SJSA1 (cell line): ENCODE data around the gene BACH2. TPM values are rescaled to one million over a fixed set of nuclear protein-coding genes. Genes with fewer than 3 reads are reported as not detected.

Experiments used
- DNase-seq, 2 experiments: peaks; one replicate each; pipeline ENCODE4 v3.0.0-alpha.2; 2015 to 2020; ENCODE audit warnings: low spot score in 2 of 2, low read depth in 1 of 2
- H3K27ac ChIP-seq: fragments of 250-450 bp; sonication (Bioruptor Pico); 2 replicates; pipeline ENCODE4 v1.5.1; 2020; ENCODE audit warnings: mild to moderate bottlenecking, moderate library complexity
- H3K27me3 ChIP-seq: fragments of 250-450 bp; sonication (Bioruptor Pico); replicated peaks from 2 replicates; pipeline ENCODE4 v1.5.1; 2020; ENCODE audit warnings: mild to moderate bottlenecking, moderate library complexity
- H3K36me3 ChIP-seq: fragments of 250-450 bp; sonication (Bioruptor Pico); 2 replicates; pipeline ENCODE4 v1.5.1; 2020; ENCODE audit warnings: mild to moderate bottlenecking
- H3K4me1 ChIP-seq: fragments of 250-450 bp; sonication (Bioruptor Pico); replicated peaks from 2 replicates; pipeline ENCODE4 v1.6.1; 2021; ENCODE audit warnings: mild to moderate bottlenecking
- H3K4me3 ChIP-seq: fragments of 250-450 bp; sonication (Bioruptor Pico); 2 replicates; pipeline ENCODE4 v1.5.1; 2020; ENCODE audit warnings: mild to moderate bottlenecking
- H3K9me3 ChIP-seq: fragments of 250-450 bp; sonication (Bioruptor Pico); replicated peaks from 2 replicates; pipeline ENCODE4 v1.5.1; 2020; ENCODE audit warnings: mild to moderate bottlenecking
- total RNA-seq: library from RNA; depleted of rRNA; stranded (reverse); fragments of >200 nt; shearing (Covaris generic); gene quantifications from 2 replicates; pipeline ENCODE4 v1.2.3, GENCODE V29; 2014

Gene BACH2
- total RNA-seq, 1 experiment from 2014 or later, result 1.3 TPM

- no peaks in the 10 kb centered on the region for H3K9me3 ChIP-seq
- H3K4me1 ChIP-seq, result no peaks in the 10 kb centered on the region; the same call in 1 of the 2 replicates
- no peaks in the 10 kb centered on the region for H3K27me3 ChIP-seq
- no peak overlapping the region for H3K4me3 ChIP-seq
- H3K27ac ChIP-seq, result no peak overlapping the region
- DNase-seq, result no peak
- no peaks in the 10 kb centered on the region for H3K36me3 ChIP-seq
Measured at GRCh38 chr6:90261801-90262200, 34.8 kb downstream of the BACH2 start.

DNA sequence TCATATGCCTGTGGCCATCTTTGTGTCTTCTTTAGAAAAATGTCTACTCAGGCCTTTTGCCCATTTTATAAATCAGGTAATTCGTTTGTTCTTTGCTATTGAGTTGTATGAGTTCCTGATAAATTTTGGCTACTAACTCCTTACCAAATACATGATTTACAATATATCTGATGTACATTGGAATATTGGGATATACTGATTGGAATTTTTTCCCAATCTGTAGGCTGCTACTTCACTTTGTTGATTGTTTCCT, 39.2 kb downstream of the BACH2 start:
- Histone ChIP-seq H3K27ac (no peak overlapping the region), H3K36me3 (no peaks in the 10 kb centered on the region), H3K27me3 (no peaks in the 10 kb centered on the region), H3K4me3 (no peak overlapping the region), H3K4me1 (no peaks in the 10 kb centered on the region), H3K9me3 (no peaks in the 10 kb centered on the region)
- no peak for DNase-seq

DNA sequence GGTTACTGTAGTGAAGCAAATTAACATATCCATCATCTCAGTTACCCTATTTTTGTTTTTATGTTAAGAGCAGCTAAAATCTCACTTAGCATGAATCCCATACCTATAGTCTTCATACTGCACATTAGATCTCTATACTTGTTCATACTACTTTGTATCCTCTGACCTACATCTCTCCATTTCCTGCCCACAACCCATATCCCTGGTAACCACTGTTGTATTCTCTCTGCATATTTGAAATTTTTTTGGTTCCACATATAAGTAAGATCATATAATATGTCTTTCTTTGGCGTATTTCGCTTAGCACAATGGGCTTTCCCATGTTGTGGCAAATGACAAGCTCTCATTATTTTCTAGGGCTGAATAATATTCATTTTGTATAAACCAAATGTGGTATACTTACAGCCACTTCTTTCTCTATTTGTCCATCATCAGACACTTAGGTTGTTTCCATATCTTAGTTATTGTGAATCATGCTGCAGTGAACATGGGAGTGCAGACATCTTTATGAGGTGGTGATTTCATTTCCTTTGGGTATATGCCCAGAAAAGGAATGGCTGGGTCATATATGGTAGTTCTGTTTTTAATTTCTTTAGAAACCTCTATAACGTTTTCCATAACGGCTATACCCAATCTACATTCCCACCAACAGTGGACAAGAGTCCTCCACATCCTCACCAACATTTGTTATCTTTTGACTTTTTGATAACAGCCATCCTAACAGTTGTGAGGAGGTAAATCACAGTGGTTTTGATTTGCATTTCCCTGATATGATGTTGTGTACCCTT, 39.8 kb downstream of the BACH2 start:
- H3K9me3 ChIP-seq, result no peaks in the 10 kb centered on the region
- H3K36me3 ChIP-seq, result no peaks in the 10 kb centered on the region
- no peak overlapping the region for H3K27ac ChIP-seq
- H3K27me3 ChIP-seq, result no peaks in the 10 kb centered on the region
- H3K4me1 ChIP-seq, result no peaks in the 10 kb centered on the region
- no peak overlapping the region for H3K4me3 ChIP-seq
- no peak for DNase-seq

GRCh38 chr6:90253631-90254030, 43.0 kb downstream of the BACH2 start:
- no peak for DNase-seq
- Histone ChIP-seq H3K27me3 (no peaks in the 10 kb centered on the region), H3K9me3 (no peaks in the 10 kb centered on the region), H3K27ac (no peak overlapping the region), H3K36me3 (no peaks in the 10 kb centered on the region), H3K4me3 (no peak overlapping the region), H3K4me1 (no peaks in the 10 kb centered on the region)

- Histone ChIP-seq H3K4me3 (no peak overlapping the region), H3K36me3 (no peaks in the 10 kb centered on the region), H3K4me1 (no peaks in the 10 kb centered on the region), H3K27me3 (no peaks in the 10 kb centered on the region), H3K9me3 (no peaks in the 10 kb centered on the region), H3K27ac (no peak overlapping the region)
- no peak for DNase-seq
Measured at GRCh38 chr6:90251295-90251992, 45.2 kb downstream of the BACH2 start.

DNA sequence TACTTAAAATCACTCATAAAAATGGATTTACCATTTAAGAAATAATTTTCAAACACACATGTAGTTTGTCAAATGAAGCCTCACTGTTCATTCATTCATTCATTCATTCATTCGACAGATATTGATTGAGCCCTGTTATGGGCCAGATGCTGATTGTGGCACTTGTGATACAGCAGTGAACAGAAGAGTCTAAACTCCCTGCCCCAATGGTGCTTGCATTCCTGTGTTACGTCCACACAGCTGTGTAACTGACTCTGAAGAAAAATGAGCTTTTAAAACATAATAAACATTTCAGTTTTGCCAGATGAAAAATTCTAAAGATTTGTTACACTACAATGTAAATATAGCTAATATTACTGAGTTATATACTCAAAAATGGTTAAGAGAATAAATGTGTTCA, 46.2 kb downstream of the BACH2 start:
- no peak for DNase-seq
- Histone ChIP-seq H3K36me3 (no peaks in the 10 kb centered on the region), H3K9me3 (no peaks in the 10 kb centered on the region)

GRCh38 chr6:90249458-90249857, 47.2 kb downstream of the BACH2 start:
- H3K27ac ChIP-seq, result no peak overlapping the region
- no peaks in the 10 kb centered on the region for H3K4me1 ChIP-seq
- no peaks in the 10 kb centered on the region for H3K36me3 ChIP-seq
- no peak overlapping the region for H3K4me3 ChIP-seq
- no peaks in the 10 kb centered on the region for H3K9me3 ChIP-seq
- H3K27me3 ChIP-seq, result no peaks in the 10 kb centered on the region
- DNase-seq, result no peak

More for the DNA sequence above, 46.2 kb downstream of the BACH2 start:
- H3K4me3 ChIP-seq, result no peak overlapping the region
- no peak overlapping the region for H3K27ac ChIP-seq
- H3K4me1 ChIP-seq, result no peaks in the 10 kb centered on the region
- H3K27me3 ChIP-seq, result no peaks in the 10 kb centered on the region

DNA sequence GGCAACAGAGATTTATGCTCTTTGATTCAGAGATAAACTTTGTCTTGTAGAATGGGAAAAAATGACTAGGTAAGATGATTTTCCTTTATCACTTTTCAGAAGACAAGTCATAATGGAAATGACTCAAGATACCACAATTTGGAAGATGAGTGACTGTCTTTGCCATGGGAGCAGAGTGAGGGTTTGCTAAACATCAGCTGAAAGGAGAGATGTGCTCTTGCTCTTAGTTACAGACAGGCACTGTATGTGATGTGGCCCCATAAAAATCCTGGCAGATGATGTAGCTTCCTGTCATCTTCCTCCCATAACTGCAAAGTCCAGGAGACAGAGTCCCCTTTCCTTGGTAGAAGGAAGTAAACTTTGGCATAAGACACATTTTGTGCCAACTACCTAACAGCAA, 47.6 kb downstream of the BACH2 start:
- no peaks in the 10 kb centered on the region for H3K36me3 ChIP-seq
- no peak for DNase-seq
- no peak overlapping the region for H3K27ac ChIP-seq
- no peaks in the 10 kb centered on the region for H3K9me3 ChIP-seq
- no peaks in the 10 kb centered on the region for H3K27me3 ChIP-seq
- H3K4me3 ChIP-seq, result no peak overlapping the region
- H3K4me1 ChIP-seq, result no peaks in the 10 kb centered on the region

DNA sequence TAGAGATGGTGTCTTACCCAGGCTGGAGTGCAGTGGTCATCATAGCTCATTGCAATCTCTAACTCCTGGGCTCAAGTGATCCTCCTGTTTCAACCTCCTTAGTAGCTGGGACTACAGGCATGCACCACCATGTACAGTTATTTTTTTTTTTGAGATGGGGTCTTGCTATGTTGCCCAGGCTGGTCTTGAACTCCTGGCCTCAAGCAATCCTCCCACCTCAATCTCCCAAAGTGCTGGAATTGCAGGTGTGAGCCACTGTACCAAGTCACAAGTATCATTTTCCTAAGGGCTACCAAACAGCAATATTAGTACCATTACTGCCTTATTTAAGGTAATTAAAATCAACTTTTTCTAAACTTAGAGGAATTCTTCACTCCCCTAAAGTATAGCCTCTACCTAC, 49.4 kb downstream of the BACH2 start:
- Histone ChIP-seq H3K4me1 (no peaks in the 10 kb centered on the region), H3K9me3 (no peaks in the 10 kb centered on the region), H3K36me3 (no peaks in the 10 kb centered on the region), H3K27ac (no peak overlapping the region), H3K27me3 (no peaks in the 10 kb centered on the region), H3K4me3 (no peak overlapping the region)
- DNase-seq, result no peak

GRCh38 chr6:90241229-90241880, 55.3 kb downstream of the BACH2 start:
- Histone ChIP-seq H3K9me3 (no peaks in the 10 kb centered on the region), H3K36me3 (no peaks in the 10 kb centered on the region), H3K27me3 (no peaks in the 10 kb centered on the region), H3K27ac (no peak overlapping the region), H3K4me3 (no peak overlapping the region), H3K4me1 (no peaks in the 10 kb centered on the region)
- no peak for DNase-seq

DNA sequence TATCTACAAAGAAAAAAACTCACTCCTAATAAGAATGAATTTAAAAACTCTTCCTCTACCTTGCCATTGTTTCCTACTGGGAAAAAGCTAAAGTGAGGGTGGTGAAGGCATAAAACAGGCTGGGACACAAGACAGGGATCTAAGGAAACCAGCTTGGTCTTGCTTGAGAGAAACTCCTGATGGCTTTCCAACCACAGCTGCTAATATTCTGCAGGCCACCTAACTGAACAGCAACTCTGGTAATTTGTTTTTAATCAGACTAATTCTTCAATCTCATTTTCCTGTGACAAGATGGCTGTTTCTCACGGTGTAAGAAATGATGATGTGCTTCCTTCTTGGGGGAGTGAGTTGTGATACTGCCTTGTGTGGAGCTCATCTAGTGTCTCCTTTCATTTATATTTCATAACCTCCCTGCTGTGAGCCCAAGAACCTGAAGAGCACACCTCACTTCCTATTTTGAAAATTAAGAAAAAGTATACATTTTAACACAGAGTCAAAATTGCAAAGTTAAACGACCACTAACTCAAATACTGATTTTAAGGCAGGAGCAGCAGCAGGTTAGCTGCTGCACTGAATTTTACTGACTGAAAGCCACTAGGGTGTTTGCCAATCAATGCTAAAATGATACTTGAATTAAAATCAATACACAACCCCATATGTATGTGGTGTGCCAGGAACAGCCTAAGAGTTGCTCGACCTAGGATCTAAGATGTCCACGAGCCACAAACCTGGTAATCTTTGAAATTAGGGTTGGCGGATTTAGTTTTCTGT, 58.0 kb downstream of the BACH2 start:
- Histone ChIP-seq H3K4me3 (no peak overlapping the region), H3K27me3 (no peaks in the 10 kb centered on the region), H3K9me3 (no peaks in the 10 kb centered on the region), H3K4me1 (no peaks in the 10 kb centered on the region), H3K27ac (no peak overlapping the region), H3K36me3 (no peaks in the 10 kb centered on the region)
- no peak for DNase-seq

- Histone ChIP-seq H3K4me1 (no peaks in the 10 kb centered on the region), H3K9me3 (no peaks in the 10 kb centered on the region), H3K27me3 (no peaks in the 10 kb centered on the region), H3K4me3 (no peak overlapping the region), H3K36me3 (no peaks in the 10 kb centered on the region), H3K27ac (no peak overlapping the region)
- no peak for DNase-seq
Measured at GRCh38 chr6:90237350-90237990, 59.2 kb downstream of the BACH2 start.

- no peak overlapping the region for H3K27ac ChIP-seq
- no peaks in the 10 kb centered on the region for H3K27me3 ChIP-seq
- H3K4me3 ChIP-seq, result no peak overlapping the region
- no peak for DNase-seq
- H3K9me3 ChIP-seq, result no peaks in the 10 kb centered on the region
- no peaks in the 10 kb centered on the region for H3K4me1 ChIP-seq
- no peaks in the 10 kb centered on the region for H3K36me3 ChIP-seq
Measured at GRCh38 chr6:90233994-90234393, 62.6 kb downstream of the BACH2 start.
